CD4-positive, alpha-beta T cell treated with Interleukin-4 for 4 hours (primary cell): ENCODE measurements around the gene NCAM1.

Source experiments
- DNase-seq: peaks from one replicate; pipeline ENCODE4 v3.0.0-alpha.2; 2020

NCAM1 gene

DNA sequence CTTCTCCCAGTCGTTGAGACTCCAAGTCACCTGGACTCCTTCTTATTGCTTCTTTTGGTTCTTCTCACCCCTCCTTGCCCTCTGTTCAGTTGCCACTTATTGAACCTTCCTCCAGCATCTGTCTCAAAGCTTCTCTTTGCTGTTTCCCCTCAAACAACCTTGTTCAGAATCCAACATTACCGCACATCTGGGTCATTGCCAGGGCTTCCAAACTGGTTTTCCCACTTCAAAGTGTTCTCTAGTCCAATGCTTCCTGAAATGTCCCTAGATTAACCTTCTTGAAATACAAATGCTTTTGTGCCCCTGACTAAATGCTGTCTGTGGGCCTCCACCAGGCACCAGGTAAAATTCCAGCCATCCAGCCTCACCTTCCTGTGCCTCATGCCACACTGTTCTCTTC, 252.3 kb downstream of the NCAM1 start:
- DNase-seq = no peak

DNA sequence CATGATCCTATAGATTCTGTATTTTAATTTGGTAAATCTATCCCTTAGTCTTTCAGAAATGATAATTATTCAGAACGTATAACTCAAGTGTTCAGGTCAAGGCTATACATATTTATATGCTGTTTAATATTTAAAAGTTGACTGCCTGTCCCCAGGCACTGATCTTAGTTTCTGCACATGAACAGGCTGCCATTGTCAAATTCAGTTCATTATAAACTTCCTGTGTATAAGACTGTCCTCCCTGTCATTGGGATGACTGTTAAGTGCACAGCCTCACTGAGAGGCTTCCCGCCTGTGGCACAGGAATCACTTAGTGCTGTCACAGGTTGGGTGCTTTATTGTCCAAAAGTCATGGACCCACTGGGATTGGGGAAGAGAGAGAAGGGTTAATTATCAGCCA, 261.0 kb downstream of the NCAM1 start:
- DNase-seq = no peak

DNA sequence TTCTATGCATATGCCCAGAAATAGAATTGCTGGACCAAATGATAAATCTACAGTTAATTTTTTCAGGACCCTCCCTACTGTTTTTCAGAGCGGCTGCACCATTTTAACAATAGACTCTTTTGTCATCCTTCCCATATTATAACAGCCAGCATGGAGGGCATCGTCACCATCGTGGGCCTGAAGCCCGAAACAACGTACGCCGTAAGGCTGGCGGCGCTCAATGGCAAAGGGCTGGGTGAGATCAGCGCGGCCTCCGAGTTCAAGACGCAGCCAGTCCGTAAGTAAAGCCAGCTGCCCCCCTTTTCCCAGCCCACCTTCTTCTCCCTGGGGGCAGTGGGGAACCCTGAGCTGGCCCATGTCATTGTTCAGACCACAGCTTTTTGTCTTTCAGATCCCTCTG, 273.7 kb downstream of the NCAM1 start:
- no peak for DNase-seq

- DNase-seq = no peak
Measured at GRCh38 chr11:113237261-113237660, 276.0 kb downstream of the NCAM1 start.

GRCh38 chr11:113238721-113239120, 277.5 kb downstream of the NCAM1 start:
- no peak for DNase-seq

- DNase-seq = no peak
Measured at GRCh38 chr11:113240389-113240788, 279.2 kb downstream of the NCAM1 start.

GRCh38 chr11:113240790-113241635, 279.8 kb downstream of the NCAM1 start:
- no peak for DNase-seq

- no peak for DNase-seq
Measured at GRCh38 chr11:113241636-113242054, 280.4 kb downstream of the NCAM1 start.

DNA sequence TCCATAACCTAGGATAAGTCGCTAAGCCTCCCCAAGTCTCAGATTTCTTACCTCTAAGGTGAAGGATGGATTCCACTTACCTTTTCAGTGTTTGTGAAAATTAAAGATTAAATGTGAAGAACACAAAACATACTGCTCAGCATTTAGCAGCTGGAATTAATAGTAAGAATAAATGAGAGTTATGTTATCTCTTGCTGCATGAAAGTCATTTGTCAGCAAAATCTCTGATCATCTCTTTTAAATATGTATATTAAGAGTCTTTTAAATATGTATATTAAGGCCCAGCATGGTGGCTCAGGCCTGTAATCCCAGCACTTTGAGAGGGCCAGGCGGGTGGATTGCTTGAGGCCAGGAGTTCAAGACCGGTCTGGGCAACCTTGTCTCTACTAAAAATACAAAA, 280.8 kb downstream of the NCAM1 start:
- DNase-seq = no peak

DNA sequence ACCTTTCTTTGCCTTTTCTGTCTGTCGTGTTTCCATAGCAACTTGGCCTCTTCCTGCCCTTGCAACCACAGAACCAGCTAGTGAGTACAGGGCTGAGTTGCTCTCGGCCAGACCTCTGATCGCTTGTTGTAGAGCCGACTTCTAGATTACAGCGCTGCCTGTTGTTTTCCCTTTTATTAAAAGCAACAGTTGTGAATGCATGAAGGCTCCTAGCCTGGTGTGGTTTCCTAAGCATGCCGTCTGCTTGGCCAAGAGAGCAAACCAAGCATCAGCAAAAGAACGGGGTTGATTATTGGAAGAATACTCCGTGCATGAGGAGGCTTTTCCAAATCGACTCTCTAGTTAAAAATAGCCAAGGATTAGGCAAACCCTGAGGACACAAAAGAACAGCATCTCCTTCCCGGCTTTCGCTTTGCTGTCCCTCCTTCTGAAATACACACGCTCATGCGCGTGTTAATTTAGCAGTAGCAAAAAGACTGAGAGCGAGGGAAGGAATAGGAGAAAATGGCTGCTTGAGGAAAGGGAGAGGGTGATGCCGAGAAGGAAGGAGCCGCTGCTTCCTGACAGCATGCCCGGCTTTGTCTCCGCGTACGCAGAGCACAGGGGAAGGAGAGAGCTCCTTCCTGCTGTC, 281.7 kb downstream of the NCAM1 start:
- DNase-seq = no peak

GRCh38 chr11:113243696-113244095, 282.5 kb downstream of the NCAM1 start:
- no peak for DNase-seq

DNA sequence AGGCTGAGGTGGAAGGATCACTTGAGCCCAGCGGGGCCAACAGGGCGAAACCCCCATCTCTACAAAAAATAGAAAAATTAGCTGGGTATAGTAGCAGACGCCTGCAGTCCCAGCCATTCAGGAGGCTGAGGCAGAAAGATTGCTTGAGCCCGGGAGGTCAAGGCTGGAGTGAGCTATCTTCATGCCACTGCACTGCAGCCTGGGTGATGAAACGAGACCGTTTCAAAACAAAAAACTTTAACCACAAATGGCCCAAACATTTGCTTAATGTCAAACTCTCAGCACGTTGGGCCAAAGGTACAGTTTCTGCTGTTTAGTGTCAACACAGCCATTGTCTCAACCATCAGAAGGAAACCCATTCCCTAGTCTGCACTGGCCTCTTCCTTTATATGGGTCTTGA, 284.0 kb downstream of the NCAM1 start:
- DNase-seq = no peak

- DNase-seq = no peak
Measured at GRCh38 chr11:113247221-113247620, 286.0 kb downstream of the NCAM1 start.

DNA sequence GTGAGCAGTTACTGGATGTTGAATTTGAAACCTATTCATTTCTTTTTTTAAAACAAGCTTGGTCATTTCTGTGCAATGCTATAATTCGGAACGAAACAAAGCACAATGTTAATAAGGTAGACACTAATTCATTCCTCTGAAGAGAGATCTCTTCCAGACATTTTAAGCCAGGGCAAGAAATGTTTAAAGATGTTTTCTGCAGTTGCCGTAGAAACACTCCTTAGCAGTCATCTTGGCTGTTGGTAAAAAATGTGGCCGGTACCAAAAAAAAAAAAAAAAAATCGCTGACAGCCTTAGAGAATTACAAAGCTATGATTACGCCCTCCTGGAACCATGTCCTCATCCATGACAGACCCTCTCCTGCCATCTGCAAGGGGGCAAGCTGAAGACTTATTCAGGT, 286.7 kb downstream of the NCAM1 start:
- no peak for DNase-seq

DNA sequence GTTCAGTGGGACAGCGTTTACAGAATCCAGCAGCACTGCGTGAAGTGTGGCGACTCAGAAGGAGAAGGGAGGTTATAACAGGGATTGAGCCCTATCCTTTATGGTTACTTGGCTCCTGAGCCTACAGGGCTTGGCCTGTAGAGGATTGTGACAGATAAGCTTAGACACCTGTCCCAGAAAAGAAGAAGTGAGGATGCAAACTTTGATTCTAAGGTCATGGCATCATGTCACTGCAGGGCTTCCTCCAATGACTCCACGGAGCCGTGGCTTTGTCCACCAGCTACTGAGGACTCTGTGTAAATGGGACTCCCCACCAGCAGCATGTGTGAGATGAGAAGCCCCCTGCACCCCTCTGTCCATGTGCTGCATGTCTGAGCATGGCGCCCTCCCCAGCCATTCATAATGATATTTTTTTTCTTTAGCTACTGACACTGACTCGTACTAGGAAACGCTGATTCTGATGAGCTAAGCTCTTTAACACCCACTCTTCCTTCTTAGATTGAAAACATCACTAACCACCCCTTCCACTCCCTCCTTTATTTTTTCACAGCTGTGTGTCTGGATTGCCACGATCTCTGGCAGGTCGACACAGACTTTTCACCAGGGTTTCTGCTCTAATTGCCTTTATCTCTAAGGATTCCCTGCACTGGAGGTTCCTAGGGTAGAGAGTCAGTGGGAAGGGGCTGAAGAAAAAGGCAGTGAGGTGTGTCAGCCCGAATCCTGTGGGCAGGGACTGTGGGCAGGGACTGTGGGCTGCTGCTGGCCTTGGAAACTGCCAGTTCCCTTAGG, 287.7 kb downstream of the NCAM1 start:
- no peak for DNase-seq

DNA sequence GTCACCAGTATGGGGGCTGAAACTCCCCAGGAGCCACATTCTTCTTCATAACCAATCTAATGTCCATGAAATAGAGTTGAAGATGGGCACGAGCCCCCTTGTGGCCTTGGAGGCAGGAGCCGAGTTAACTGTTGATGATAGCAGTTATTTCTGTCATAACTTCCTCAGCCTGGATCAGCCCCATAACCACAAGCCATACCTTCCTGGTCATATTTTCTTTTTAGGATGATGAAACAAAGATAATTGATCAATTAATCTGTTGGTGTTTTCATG, 288.2 kb downstream of the NCAM1 start:
- no peak for DNase-seq

GRCh38 chr11:113249786-113250185, 288.6 kb downstream of the NCAM1 start:
- no peak for DNase-seq

DNA sequence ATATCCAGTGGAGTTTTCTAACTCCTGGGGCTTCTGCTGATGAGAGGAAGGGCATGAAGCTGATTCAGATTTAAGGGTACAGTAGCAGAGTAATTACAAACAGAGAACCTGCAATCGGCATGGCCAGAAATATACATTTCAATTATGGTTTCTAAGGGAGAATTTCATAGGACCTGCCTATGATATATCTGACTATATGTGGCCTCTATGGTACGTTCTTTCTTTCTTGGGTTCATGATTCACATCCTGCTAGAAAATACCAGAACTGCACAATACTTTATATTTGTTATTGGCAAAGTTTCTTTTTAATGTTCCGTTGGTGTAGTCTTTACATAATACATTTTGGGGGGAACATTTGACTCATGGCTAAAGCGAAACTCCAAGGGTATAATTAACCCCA, 290.1 kb downstream of the NCAM1 start:
- no peak for DNase-seq

DNA sequence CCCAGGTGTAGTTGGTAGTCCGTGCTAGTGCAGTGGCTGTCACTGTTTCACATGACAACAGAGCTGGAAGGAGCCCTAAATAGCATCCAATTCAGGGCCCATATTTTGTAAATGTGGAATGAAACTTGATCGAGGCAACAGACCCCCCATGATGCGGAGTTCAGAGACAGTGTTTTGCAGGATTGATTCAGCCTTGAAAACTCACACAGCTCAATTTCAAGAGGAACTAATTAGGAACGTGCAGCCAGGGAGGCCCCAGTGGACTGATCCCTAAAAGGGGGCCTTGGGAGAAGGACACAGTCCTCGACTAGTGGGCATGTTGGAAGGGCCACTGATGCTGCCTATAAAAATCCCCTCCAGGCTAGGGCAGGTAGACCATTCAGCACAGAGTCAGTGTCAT, 292.2 kb downstream of the NCAM1 start:
- DNase-seq = no peak

DNA sequence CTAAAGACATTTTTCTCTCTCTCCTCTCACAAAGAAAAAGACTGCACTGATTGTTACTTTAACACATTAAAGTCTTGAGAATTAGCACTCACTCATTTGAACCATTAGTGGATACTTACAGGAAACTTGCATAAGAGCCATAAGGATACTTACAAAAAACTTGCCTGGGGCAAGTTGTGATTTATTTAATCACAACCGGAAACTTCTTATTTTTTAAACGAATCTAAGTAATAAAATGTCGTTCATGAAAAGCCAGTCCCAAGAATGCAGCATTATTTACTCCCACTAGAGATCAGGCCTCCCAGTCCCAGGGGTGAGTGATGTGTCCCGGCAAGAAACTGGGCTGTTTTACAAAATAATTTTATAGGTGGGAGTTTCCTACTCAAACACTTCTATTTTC, 293.9 kb downstream of the NCAM1 start:
- no peak for DNase-seq

- no peak for DNase-seq
Measured at GRCh38 chr11:113255741-113256140, 294.5 kb downstream of the NCAM1 start.

DNA sequence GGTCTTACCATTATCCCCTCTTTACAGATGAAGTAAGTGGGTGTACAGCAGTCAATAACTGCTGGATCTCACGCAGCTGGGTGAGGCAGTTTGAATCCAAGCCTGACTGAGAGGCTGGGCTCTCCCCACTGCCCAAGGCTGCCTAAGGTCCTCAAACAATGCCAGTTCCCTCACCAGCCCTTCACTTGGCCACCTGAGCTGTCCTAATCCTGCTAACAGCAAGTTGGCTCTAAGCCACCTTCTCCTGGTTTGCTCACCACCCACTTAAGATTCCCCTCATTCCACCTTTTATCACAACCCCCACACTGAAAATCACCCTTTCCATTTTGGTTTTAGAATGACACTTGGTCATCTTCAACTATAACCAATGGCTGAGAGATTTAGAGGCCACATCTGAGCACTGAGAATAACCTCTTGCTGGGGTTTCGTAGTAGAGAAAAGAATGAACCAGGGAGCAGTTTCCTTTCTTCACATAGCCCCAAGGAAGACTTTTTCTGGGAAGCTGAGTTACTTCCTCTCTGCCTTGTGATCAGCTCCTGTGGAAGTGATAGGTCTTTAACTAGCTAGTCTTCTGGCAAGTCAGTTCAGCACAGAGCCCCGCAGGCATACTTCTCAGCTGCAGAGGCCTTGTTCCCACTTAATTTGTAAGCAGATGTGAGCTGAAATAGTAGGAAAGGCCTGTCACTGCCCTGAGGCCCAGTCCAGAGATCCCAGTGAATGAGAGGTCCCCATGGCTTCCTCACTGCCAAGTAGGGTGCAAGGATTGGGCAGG, 295.4 kb downstream of the NCAM1 start:
- no peak for DNase-seq

DNA sequence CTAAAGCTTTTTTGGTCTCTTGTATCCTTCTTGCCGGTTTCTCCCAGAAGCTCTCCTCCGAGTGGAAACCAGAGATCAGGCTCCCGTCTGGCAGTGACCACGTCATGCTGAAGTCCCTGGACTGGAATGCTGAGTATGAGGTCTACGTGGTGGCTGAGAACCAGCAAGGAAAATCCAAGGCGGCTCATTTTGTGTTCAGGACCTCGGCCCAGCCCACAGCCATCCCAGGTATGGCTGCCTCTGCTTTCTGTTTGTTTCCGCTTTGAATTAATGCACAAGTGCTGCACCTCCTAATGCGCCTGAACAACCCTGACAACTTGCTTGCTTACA, 298.8 kb downstream of the NCAM1 start:
- no peak for DNase-seq

GRCh38 chr11:113260541-113260940, 299.3 kb downstream of the NCAM1 start:
- no peak for DNase-seq
